WTC11 (cell line): ENCODE results near the gene TOMM7. TPM values are rescaled to one million over a fixed set of nuclear protein-coding genes. Genes with fewer than 3 reads are reported as not detected.

ENCODE experiments used
- ATAC-seq: fragments of 200-7000 bp; cut with Tn5 transposase; 2 replicates; pipeline ENCODE4 v1.10.0; 2021; ENCODE audit warnings: mild to moderate bottlenecking, moderate library complexity
- CTCF ChIA-PET: fragments of 300-600 bp; sonication (Branson Sonifier 250); formaldehyde crosslinking; loops from one replicate; lab custom pipeline; 2021; ENCODE audit warnings: antibody characterized with exemption; lab: Charles Lee
- POLR2A ChIA-PET: fragments of 350-600 bp; sonication (Branson Sonifier 250); formaldehyde crosslinking; loops from one replicate; lab custom pipeline; 2021; ENCODE audit warnings: antibody characterized with exemption; lab: Charles Lee
- DNase-seq: peaks from one replicate; pipeline ENCODE4 v3.0.0; 2021; ENCODE audit warnings: low spot score
- H3K27ac Mint-ChIP-seq: 2 replicates; pipeline ENCODE4 v1.8.0; 2021; ENCODE audit warnings: mixed read lengths
- H3K27me3 Mint-ChIP-seq: 2 replicates; pipeline ENCODE4 v1.8.0; 2021; ENCODE audit warnings: low read depth, mild to moderate bottlenecking, moderate library complexity, mixed read lengths
- H3K36me3 Mint-ChIP-seq: 2 replicates; pipeline ENCODE4 v1.8.0; 2021; ENCODE audit warnings: mixed read lengths
- H3K4me1 Mint-ChIP-seq: 2 replicates; pipeline ENCODE4 v1.8.0; 2022; ENCODE audit warnings: mixed read lengths
- H3K4me3 Mint-ChIP-seq: 2 replicates; pipeline ENCODE4 v1.8.0; 2021; ENCODE audit warnings: mild to moderate bottlenecking, moderate library complexity, mixed read lengths
- H3K9me3 Mint-ChIP-seq: 2 replicates; pipeline ENCODE4 v1.8.0; 2021; ENCODE audit warnings: mixed read lengths
- ATF6 ChIP-seq: sonication (generic); formaldehyde crosslinking; IDR thresholded peaks from 2 replicates; pipeline ENCODE4 v1.8.1; 2023; ENCODE audit warnings: mild to moderate bottlenecking, missing genetic modification reagents
- E2F1 ChIP-seq: sonication (generic); formaldehyde crosslinking; IDR thresholded peaks from 2 replicates; pipeline ENCODE4 v1.8.0; 2022; ENCODE audit warnings: mild to moderate bottlenecking, missing genetic modification reagents
- ELF4 ChIP-seq: sonication (generic); formaldehyde crosslinking; IDR thresholded peaks from 2 replicates; pipeline ENCODE4 v1.8.1; 2022; ENCODE audit warnings: low read depth, mild to moderate bottlenecking, moderate library complexity, missing genetic modification reagents
- FOXJ3 ChIP-seq: sonication (generic); formaldehyde crosslinking; IDR thresholded peaks from 2 replicates; pipeline ENCODE4 v1.9.0; 2021; ENCODE audit warnings: missing genetic modification reagents, mild to moderate bottlenecking, borderline replicate concordance
- HMGXB4 ChIP-seq: sonication (generic); formaldehyde crosslinking; IDR thresholded peaks from 2 replicates; pipeline ENCODE4 v1.8.1; 2023; ENCODE audit warnings: mild to moderate bottlenecking, moderate library complexity, missing genetic modification reagents
- IRF1 ChIP-seq: sonication (generic); formaldehyde crosslinking; IDR thresholded peaks from 2 replicates; pipeline ENCODE4 v1.8.0; 2023; ENCODE audit warnings: missing genetic modification reagents
- KAT7 ChIP-seq: sonication (generic); formaldehyde crosslinking; IDR thresholded peaks from 2 replicates; pipeline ENCODE4 v1.8.1; 2023; ENCODE audit warnings: missing genetic modification reagents, mild to moderate bottlenecking, borderline replicate concordance
- NFE2L1 ChIP-seq: sonication (generic); formaldehyde crosslinking; IDR thresholded peaks from 2 replicates; pipeline ENCODE4 v1.8.1; 2023; ENCODE audit warnings: missing genetic modification reagents
- NR1H2 ChIP-seq: sonication (generic); formaldehyde crosslinking; IDR thresholded peaks from 2 replicates; pipeline ENCODE4 v1.9.0; 2021; ENCODE audit warnings: mild to moderate bottlenecking, moderate library complexity, missing genetic modification reagents
- OVOL2 ChIP-seq: fragments of 250-450 bp; sonication (Bioruptor Pico); IDR thresholded peaks from 2 replicates; pipeline ENCODE4 v1.9.0; 2021; ENCODE audit warnings: mild to moderate bottlenecking, borderline replicate concordance
- TP53 ChIP-seq: sonication (generic); formaldehyde crosslinking; IDR thresholded peaks from 2 replicates; pipeline ENCODE4 v1.8.1; 2023; ENCODE audit warnings: mild to moderate bottlenecking, missing genetic modification reagents
- USF2 ChIP-seq: sonication (generic); formaldehyde crosslinking; IDR thresholded peaks from 2 replicates; pipeline ENCODE4 v1.8.1; 2023; ENCODE audit warnings: mild to moderate bottlenecking, missing genetic modification reagents, moderate library complexity
- ZBTB21 ChIP-seq: sonication (generic); formaldehyde crosslinking; IDR thresholded peaks from 2 replicates; pipeline ENCODE4 v1.8.1; 2023; ENCODE audit warnings: mild to moderate bottlenecking, missing genetic modification reagents, borderline replicate concordance
- ZMAT4 ChIP-seq: fragments of 250-450 bp; sonication (Bioruptor Pico); IDR thresholded peaks from 2 replicates; pipeline ENCODE4 v1.9.0; 2021; ENCODE audit warnings: mild to moderate bottlenecking
- ZNF138 ChIP-seq: sonication (generic); formaldehyde crosslinking; conservative IDR thresholded peaks from 2 replicates; pipeline ENCODE4 v1.8.1; 2022; ENCODE audit warnings: mild to moderate bottlenecking, moderate library complexity, missing genetic modification reagents
- ZNF219 ChIP-seq: sonication (generic); formaldehyde crosslinking; IDR thresholded peaks from 2 replicates; pipeline ENCODE4 v1.8.0; 2023; ENCODE audit warnings: missing genetic modification reagents, mild to moderate bottlenecking, borderline replicate concordance
- ZNF396 ChIP-seq: fragments of 250-450 bp; sonication (Bioruptor Pico); IDR thresholded peaks from 2 replicates; pipeline ENCODE4 v1.8.0; 2021; ENCODE audit warnings: mild to moderate bottlenecking, moderate library complexity, borderline replicate concordance
- ZNF423 ChIP-seq: fragments of 250-450 bp; sonication (Bioruptor Pico); IDR thresholded peaks from 2 replicates; pipeline ENCODE4 v2.1.2; 2022; ENCODE audit warnings: mild to moderate bottlenecking, moderate library complexity
- ZNF425 ChIP-seq: fragments of 250-450 bp; sonication (Bioruptor Pico); conservative IDR thresholded peaks from 2 replicates; pipeline ENCODE4 v1.9.0; 2021; ENCODE audit warnings: mild to moderate bottlenecking
- ZNF671 ChIP-seq: fragments of 250-450 bp; sonication (Bioruptor Pico); IDR thresholded peaks from 2 replicates; pipeline ENCODE4 v1.8.0; 2021; ENCODE audit warnings: mild to moderate bottlenecking
- total RNA-seq: library from RNA; stranded (reverse); gene quantifications from 3 replicates; pipeline ENCODE4 v1.2.3, GENCODE V29; 2021

The TOMM7 gene
- total RNA-seq, 1 experiment from 2014 or later = 500 TPM

GRCh38 chr7:22799633-22800032, 23.0 kb downstream of the TOMM7 start:
- no peak overlapping the region for H3K4me3 Mint-ChIP-seq
- peaks cover 49% of the 10 kb centered on the region for H3K36me3 Mint-ChIP-seq
- ChIA-PET CTCF (no interaction called here), POLR2A (no interaction called here)
- TF ChIP-seq HMGXB4 (CRISPR knock-in tag) (no peak), USF2 (CRISPR knock-in tag) (no peak), ATF6 (CRISPR knock-in tag) (no peak), ZNF219 (no peak), E2F1 (CRISPR knock-in tag) (no peak), ZNF423 (CRISPR knock-in tag) (no peak), NR1H2 (no peak), TP53 (CRISPR knock-in tag) (no peak)
- H3K9me3 Mint-ChIP-seq = peaks cover 51% of the 10 kb centered on the region
- no peaks in the 10 kb centered on the region; the same call in 1 of the 2 replicates for H3K27me3 Mint-ChIP-seq
- H3K27ac Mint-ChIP-seq = no peak overlapping the region
- peaks cover 24% of the 10 kb centered on the region for H3K4me1 Mint-ChIP-seq
- ATAC-seq = no peak
- no peak for DNase-seq

GRCh38 chr7:22793593-22794462, 28.8 kb downstream of the TOMM7 start:
- ATAC-seq (no peak), DNase-seq (no peak)
- CTCF ChIA-PET = interaction anchor here (0.7 to 5.0 kb wide), 3 partner anchors 11 to 261 kb away, joined by 3 to 31 read pairs (median 3); no protein-coding TSS in a partner anchor
- POLR2A ChIA-PET = no interaction called here
- TF ChIP-seq ZNF396 (no peak), ZNF671 (CRISPR knock-in tag) (no peak), IRF1 (CRISPR knock-in tag) (no peak), ZNF425 (CRISPR knock-in tag) (no peak), ZNF138 (no peak), TP53 (CRISPR knock-in tag) (no peak), FOXJ3 (CRISPR knock-in tag) (no peak), OVOL2 (CRISPR knock-in tag) (no peak), ELF4 (CRISPR knock-in tag) (no peak), ZBTB21 (CRISPR knock-in tag) (no peak), ZMAT4 (CRISPR knock-in tag) (no peak), NR1H2 (no peak), KAT7 (no peak), NFE2L1 (CRISPR knock-in tag) (no peak)
- Mint-ChIP-seq H3K9me3 (peaks cover 49% of the 10 kb centered on the region), H3K27me3 (no peaks in the 10 kb centered on the region; the same call in 1 of the 2 replicates), H3K4me1 (0 out of 2 replicates have a peak, but pooled peaks cover 2% of the 10 kb centered on the region), H3K36me3 (peaks cover 41% of the 10 kb centered on the region), H3K4me3 (no peak overlapping the region), H3K27ac (no peak overlapping the region)
